Measurements from ENCODE around the gene ETFB. TPM values are rescaled to one million over a fixed set of nuclear protein-coding genes. Genes with fewer than 3 reads are reported as not detected.

ETFB gene
- total and polyA plus RNA-seq, 9 of the 15 experiments (the other 6 are each of a cell fraction or from before 2014, with no cell fraction given): 18.1 to 143 (median 96.1) TPM

GRCh38 chr19:51367565-51368365, 1.6 kb upstream of the ETFB start (continued):
- TF ChIP-seq, protein P1, sequence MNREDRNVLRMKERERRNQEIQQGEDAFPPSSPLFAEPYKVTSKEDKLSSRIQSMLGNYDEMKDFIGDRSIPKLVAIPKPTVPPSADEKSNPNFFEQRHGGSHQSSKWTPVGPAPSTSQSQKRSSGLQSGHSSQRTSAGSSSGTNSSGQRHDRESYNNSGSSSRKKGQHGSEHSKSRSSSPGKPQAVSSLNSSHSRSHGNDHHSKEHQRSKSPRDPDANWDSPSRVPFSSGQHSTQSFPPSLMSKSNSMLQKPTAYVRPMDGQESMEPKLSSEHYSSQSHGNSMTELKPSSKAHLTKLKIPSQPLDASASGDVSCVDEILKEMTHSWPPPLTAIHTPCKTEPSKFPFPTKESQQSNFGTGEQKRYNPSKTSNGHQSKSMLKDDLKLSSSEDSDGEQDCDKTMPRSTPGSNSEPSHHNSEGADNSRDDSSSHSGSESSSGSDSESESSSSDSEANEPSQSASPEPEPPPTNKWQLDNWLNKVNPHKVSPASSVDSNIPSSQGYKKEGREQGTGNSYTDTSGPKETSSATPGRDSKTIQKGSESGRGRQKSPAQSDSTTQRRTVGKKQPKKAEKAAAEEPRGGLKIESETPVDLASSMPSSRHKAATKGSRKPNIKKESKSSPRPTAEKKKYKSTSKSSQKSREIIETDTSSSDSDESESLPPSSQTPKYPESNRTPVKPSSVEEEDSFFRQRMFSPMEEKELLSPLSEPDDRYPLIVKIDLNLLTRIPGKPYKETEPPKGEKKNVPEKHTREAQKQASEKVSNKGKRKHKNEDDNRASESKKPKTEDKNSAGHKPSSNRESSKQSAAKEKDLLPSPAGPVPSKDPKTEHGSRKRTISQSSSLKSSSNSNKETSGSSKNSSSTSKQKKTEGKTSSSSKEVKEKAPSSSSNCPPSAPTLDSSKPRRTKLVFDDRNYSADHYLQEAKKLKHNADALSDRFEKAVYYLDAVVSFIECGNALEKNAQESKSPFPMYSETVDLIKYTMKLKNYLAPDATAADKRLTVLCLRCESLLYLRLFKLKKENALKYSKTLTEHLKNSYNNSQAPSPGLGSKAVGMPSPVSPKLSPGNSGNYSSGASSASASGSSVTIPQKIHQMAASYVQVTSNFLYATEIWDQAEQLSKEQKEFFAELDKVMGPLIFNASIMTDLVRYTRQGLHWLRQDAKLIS (CRISPR knock-in tag; IDR thresholded peaks at IDR 0.05): no peak; the same call in 1 of the 2 replicates
- no peak for TF ChIP-seq BMI1 (IDR thresholded peaks at IDR 0.05; ENCODE audit: low read length)
- TF ChIP-seq JUNB (CRISPR knock-in tag; conservative IDR thresholded peaks at IDR 0.05): no peak
- TF ChIP-seq XRCC4 (IDR thresholded peaks at IDR 0.05; ENCODE audit: extremely low read depth, insufficient read depth, insufficient read length): no peak
- no peak for TF ChIP-seq RBM39 (optimal IDR thresholded peaks at IDR 0.05; ENCODE audit: low read depth, low read length)
- TF ChIP-seq, protein P2, sequence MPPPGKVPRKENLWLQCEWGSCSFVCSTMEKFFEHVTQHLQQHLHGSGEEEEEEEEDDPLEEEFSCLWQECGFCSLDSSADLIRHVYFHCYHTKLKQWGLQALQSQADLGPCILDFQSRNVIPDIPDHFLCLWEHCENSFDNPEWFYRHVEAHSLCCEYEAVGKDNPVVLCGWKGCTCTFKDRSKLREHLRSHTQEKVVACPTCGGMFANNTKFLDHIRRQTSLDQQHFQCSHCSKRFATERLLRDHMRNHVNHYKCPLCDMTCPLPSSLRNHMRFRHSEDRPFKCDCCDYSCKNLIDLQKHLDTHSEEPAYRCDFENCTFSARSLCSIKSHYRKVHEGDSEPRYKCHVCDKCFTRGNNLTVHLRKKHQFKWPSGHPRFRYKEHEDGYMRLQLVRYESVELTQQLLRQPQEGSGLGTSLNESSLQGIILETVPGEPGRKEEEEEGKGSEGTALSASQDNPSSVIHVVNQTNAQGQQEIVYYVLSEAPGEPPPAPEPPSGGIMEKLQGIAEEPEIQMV (tag; conservative IDR thresholded peaks at IDR 0.05; ENCODE audit: low read depth): no peak
- no peak for TF ChIP-seq CEBPG (CRISPR knock-in tag; IDR thresholded peaks at IDR 0.05)
- no peak for TF ChIP-seq CEBPG (tag; conservative IDR thresholded peaks at IDR 0.05 in 1 of 2, IDR thresholded peaks at IDR 0.05 in 1 of 2)
- peak; percentile 21 for TF ChIP-seq NFYB (IDR thresholded peaks at IDR 0.05; ENCODE audit: extremely low read depth, insufficient read length)
- no peak for TF ChIP-seq ZNF778 (CRISPR knock-in tag; IDR thresholded peaks at IDR 0.05)
- TF ChIP-seq, protein P3, sequence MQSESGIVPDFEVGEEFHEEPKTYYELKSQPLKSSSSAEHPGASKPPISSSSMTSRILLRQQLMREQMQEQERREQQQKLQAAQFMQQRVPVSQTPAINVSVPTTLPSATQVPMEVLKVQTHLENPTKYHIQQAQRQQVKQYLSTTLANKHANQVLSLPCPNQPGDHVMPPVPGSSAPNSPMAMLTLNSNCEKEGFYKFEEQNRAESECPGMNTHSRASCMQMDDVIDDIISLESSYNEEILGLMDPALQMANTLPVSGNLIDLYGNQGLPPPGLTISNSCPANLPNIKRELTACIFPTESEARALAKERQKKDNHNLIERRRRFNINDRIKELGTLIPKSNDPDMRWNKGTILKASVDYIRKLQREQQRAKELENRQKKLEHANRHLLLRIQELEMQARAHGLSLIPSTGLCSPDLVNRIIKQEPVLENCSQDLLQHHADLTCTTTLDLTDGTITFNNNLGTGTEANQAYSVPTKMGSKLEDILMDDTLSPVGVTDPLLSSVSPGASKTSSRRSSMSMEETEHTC (IDR thresholded peaks at IDR 0.05): no peak
- no peak for TF ChIP-seq HNRNPK (IDR thresholded peaks at IDR 0.05; ENCODE audit: low read depth, low read length, poor library complexity, severe bottlenecking)
- no peak for TF ChIP-seq ATF2 (CRISPR knock-in tag; IDR thresholded peaks at IDR 0.05)
- TF ChIP-seq, protein P4, sequence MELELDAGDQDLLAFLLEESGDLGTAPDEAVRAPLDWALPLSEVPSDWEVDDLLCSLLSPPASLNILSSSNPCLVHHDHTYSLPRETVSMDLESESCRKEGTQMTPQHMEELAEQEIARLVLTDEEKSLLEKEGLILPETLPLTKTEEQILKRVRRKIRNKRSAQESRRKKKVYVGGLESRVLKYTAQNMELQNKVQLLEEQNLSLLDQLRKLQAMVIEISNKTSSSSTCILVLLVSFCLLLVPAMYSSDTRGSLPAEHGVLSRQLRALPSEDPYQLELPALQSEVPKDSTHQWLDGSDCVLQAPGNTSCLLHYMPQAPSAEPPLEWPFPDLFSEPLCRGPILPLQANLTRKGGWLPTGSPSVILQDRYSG (tag; conservative IDR thresholded peaks at IDR 0.05; ENCODE audit: low read depth): no peak

All from K562 (cell line).